ENCODE data around the gene NSUN6.

NSUN6 gene

DNA sequence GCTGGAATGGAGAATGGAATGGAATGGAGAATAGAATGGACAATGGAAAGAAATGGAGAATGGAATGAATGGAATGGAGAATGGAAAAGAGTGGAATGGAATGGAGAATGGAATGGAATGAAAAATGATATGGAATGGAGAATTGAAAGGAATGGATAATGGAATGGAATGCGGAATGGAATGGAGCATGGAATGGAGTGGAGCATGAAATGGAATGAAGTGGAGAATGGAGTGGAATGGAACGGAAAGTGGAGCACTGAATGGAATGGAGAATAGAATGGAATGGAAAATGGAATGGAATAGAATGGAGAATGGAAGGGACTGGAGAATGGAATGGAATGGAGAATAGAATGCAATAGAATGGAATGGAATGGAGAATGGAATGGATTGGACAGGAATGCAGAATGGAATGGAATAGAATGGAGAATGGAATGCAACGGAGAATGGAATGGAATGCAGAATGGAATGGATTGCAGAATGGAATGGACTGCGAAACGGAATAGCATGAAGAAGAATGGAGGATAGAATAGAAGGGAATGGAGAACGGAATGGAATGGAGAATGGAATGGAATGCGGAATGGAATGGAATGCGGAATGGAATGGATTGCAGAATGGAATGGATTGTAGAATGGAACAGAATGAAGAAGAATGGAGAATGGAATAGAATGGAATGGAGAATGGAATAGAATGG lies 89.4 kb downstream of the NSUN6 start:
- no peak for DNase-seq (ENCODE audit: low spot score)

DNA sequence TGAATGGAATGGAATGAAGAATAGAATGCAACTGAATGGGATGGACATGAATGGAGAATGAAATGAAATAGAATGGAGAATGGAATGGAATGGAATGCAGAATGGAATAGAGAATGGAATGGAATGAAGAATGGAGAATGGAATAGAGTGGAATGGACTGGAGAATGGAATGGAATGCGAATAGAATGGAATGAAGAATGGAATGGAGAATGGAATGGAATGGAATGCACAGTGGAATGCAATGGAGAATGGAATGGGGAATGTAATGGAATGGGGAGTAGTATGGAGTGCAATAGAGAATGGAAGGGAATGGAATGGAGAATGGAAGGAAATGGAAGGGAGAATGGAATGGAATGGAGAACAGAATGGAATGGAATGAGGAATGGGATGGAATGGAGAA lies 93.4 kb downstream of the NSUN6 start:
- no peak for DNase-seq (ENCODE audit: low spot score)

DNA sequence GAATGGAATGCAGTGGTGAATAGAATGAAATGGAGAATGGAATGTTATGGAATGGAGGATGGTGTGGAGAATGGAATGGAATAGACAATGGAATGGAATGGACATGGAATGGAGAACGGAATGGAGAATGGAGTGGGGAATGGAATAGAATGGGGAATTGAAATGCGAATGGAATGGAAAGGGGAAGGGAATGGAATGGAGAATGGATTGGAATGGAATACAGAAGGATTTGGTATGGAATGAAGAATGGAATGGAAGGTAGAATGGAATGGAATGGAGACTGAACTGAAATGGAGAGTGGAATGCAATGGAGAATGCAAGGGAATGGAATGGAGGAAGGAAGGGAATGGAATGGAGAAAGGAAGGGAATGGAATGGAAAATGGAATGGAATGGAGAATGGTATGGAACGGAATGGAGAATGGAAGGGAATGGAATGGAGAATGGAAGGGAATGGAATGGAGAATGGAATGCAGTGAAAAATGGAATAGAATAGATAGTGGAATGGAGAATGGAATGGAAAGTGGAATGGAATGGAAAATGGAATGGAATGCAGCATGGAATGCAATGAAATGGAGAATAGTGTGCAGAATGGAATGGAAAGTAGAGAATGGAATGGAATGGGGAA lies 94.8 kb downstream of the NSUN6 start:
- DNase-seq (ENCODE audit: low spot score) = no peak

DNA sequence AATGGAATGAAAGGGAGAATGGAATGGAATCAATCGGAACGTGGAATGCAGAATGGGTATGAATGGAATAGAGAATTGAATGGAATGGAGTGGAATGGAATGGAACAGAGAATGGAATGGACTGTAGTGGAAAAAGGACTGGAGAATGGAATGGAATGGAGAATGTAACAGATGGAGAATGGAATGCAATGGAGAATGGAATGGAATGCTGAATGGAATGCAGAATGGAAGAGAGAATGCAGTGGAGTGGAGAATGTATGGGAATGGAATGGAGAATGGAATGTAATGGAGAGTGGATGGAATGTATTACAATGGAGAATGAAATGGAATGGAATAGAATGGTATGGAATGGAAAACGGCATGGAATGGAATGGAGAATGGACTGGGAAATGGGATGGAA lies 96.9 kb downstream of the NSUN6 start:
- DNase-seq (ENCODE audit: low spot score) = no peak

DNA sequence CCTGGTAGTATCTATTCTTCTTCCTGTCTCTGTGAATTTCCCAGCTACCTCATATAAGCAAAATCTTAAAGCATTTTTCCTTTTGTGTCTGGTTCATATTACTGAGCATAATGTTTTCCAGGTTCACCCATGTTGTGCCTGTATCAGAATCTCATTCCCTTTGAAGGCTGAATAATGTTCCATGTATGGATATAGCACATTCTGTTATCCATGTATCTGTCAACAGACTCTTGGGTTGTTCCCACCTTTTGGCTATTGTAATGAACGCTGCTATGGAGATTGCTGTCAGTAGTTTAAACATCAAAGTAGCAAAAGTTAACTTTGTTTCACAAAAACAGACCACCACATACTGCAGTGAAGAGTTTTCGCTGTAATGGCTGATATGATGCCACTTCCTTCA lies 99.9 kb downstream of the NSUN6 start:
- DNase-seq (ENCODE audit: low spot score) = no peak

DNA sequence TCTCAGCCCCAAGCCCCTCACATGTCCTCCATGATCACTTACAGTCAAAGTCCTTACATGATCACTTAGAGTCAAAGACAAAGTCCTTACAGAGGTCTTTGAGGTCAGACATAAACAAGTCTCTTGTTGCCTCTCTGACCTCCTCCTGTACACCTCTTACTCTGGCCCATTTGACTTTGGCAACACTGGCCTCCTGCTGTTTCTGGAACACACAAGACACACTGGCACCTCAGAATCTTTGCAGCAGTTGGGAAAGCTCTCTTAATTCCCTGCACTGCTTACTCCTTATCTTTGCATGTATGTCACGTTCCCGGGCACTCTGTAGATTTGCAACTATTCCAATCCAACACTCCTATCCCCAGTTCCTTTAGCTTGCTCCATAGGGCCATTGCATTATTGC lies 102.3 kb downstream of the NSUN6 start:
- no peak for DNase-seq (ENCODE audit: low spot score)

DNA sequence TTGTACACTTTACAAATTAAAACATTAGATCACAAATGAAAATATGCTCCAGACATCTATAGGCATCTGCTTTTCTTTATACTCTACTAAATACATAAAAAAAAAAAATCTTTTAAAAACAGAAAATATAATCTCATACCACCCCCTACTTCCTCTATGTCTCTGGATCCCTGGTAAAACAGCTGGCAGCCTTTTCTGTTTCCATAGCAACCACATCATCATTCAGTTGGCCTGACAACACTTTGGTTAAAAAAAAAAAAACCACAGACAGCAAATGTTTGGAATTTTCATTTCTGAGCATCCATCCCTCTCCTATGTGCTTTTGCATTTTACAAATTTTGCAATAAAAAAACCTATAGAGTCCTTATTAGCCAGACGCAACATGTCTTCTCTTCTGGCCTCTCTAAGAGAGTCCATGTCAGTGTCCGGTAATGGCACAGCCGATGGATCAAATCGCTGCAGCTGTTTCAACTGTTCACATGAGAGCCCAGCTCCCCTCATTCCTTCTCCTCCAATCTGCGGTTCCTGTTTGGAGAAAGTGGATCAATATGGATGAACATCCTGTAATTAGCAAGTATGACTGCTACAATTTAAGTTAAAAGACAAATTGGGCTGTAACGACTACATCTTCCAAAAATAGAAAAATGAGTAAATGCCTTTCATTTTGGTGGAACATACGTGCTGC lies 105.6 kb downstream of the NSUN6 start:
- no peak for DNase-seq (ENCODE audit: low spot score)

DNA sequence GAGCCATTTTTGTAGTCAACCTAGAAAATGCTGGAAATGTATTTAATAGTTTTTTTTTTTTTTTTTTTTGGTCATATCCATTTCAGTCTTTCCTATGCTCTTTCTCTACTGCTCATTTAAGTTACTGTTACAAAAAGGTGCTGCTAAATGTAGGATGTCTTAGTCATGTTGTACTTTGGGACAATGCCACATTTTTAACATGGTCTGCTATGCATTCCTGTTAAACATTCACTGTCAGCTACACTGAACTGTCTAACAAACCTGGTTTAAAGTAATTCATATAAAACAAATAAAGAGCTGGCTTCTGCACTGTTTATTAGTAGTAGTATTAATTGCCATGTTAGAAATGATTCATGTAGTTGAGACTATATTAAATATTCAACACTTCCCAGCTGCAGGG lies 108.6 kb downstream of the NSUN6 start:
- no peak for DNase-seq (ENCODE audit: low spot score)

DNA sequence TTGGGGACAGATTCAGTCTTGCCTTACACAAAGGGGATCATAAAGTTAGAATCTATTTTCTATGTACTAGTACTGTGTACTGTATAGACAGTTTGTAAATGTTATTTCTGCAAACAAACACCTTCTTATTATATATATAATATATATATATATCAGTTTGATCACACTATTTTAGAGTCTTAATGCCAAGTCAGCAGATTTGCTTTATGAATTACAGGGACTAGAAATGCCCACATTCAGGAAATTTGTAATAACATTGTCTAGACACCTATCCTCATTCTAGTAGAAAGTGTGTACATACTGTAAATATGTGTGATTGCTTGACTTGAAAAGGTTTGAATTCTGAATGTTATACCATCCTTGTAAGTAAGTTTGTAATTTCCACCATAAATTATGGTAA lies 111.2 kb downstream of the NSUN6 start:
- no peak for DNase-seq (ENCODE audit: low spot score)

DNA sequence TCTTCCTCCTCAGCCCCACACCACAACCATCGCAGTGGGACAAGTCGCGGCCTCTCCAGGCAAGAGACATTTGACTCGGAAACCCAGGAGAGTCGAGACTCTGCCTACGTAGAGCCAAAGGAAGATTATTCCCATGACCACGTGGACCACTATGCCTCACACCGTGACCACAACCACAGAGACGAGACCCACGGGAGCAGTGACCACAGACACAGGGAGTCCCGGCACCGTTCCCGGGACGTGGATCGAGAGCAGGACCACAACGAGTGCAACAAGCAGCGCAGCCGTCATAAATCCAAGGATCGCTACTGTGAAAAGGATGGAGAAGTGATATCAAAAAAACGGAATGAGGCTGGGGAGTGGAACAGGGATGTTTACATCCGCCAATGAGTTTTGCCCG lies 112.1 kb downstream of the NSUN6 start:
- no peak for DNase-seq (ENCODE audit: low spot score)

DNA sequence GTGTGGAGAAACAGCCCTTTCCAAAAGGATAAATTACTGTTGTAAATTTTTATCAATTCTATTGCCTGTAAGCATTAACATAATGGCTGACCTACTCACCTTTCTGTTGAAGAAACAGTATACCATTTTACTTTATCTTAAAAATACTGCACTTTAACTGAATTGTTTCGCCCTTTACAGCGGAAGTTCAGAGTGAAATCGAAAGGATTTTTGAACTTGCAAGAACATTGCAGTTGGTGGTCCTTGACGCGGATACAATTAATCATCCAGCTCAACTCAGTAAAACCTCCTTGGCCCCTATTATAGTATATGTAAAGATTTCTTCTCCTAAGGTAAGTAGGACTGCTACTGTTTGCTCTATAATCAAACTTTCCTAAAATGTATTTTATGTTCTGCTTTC lies 117.5 kb downstream of the NSUN6 start:
- no peak for DNase-seq (ENCODE audit: low spot score)

DNA sequence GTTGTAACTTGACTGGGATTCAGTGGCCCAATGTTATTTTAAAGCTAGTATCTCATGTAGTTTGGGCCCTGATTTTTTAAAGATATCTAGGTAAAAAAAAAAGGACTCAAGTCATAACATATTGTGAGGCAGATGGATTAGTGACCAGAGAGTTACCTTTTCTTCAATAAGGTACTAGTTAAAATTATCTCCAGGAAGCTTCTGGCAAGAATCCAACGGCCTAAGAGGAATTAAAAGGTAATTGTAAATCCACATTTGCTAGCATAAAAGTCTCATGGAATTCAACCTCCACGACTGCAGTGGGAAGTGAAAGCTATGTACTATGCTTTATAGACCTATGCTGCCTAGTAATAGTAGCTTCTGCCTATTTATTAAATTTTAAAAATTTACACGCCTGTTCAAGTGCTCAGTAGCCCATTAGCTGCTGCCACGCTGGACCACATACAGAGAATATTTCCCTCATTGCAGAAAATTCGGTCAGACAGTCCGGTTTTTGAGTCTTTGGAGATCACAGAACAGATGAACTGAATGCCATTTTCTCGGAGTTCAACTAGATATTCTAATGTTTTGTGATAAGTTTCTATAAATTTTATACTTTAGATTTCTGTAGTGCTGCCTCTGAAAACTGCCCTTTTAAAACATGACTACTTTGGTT lies 118.4 kb downstream of the NSUN6 start:
- no peak for DNase-seq (ENCODE audit: low spot score)

DNA sequence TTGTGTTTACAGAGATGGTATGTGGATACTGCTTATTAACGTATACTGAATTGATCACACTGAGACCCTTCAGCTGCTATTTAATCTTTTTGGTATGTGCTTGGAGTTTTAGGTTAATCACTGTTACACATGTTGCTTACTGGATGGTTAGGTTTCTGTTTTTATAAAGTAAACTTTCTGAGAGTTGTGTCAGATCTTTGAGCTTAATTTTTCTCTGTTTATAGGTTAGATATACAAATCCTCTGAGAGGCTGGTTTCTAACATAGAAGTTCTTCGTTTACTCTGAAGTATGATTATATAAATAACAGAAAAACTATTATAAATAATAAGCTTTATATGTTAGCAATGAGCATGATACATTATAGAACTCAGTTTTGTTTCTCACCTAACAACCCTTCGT lies 123.1 kb downstream of the NSUN6 start:
- no peak for DNase-seq (ENCODE audit: low spot score)

DNA sequence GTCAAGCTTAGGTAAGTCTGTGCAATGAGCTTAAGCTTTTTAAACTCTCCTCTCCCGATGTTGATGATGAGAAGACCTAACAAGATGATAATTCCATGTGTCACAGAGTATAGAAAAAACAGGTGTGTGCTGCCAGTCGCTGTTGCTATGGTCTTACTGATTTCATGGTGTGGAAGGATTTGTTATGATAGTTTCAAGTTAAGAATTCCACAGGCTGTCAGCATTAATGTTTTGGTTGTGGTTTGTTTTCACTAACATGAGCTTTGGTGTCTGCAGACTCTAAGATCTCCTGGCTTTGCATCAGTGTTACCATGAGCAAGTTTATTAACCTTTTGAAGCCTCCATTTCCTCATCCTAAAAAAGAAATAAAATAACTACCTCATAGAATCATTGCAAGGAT lies 123.7 kb downstream of the NSUN6 start:
- DNase-seq (ENCODE audit: low spot score) = no peak

DNA sequence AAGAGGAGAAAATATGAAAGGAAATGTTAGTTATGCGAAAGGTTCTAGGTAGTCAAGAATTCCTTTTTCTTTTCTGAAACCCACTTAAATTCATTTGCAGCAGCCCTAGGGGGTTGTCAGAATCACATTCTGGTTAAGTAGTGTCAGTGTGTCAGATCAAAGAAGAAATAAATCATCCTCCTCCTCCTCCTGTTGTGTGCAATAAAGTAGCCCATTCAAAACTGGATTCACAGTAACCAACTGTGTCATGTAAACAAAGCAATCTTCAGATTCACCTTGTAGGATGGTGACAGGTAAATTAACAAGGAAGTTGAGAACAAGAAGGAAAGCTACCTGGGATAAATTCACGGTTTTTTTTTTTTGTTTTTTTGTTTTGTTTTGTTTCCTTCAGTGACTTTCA lies 127.5 kb downstream of the NSUN6 start:
- no peak for DNase-seq (ENCODE audit: low spot score)

DNA sequence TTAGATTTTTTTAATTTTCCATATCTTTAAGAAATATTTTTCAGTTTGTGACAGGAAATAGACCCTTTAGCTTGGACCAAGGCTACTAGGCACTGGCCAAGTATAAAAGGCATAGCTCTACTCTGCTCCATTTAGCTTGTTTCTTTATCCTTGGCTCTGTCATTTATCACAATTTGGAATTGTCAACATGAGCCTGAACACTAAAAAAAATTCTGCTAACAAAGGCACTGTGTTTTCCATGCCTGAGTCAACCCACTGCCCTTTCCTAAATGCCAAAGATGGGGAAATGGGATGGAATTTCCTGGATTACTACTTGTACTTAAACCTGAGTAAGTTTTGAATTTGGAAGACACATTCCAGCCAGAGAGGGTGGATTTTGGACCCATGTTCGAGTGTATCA lies 128.4 kb downstream of the NSUN6 start:
- DNase-seq (ENCODE audit: low spot score) = no peak

DNA sequence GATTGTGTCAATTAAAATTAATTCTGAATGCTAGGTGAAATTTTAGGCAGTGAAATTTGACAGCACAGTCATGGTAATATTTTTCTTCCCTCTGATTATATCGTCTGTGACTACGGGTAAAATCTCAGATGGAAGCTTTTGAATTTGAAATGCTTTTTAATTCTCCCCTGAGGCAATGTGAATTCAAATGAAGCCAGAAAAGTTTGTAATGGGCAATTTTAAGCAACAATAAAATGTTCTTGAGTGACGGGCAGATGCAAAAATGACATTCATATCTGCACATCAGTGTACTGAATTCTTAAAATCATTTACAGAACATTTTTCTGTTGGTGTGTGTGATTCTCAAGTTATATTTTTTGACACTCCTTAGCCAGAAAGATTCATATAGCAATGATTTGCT lies 134.5 kb downstream of the NSUN6 start:
- DNase-seq (ENCODE audit: low spot score) = no peak

DNA sequence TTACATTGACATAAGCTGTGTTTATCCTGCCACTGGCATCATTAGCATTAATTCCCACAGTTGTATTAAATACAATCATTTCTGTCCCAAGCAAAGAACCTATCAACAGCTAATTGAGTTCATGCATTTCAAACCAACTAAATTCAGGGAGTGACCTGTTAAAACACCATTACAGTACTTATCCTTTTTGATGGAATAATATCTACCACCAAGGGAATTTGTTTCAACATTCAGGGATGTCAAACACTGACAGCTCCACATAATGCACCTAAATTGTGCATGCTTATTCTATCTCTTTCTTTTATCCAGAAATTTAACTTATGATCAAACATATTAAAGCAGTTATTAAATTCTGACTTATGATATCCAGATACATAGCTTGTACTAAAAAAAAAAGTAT lies 136.8 kb downstream of the NSUN6 start:
- DNase-seq (ENCODE audit: low spot score) = no peak

DNA sequence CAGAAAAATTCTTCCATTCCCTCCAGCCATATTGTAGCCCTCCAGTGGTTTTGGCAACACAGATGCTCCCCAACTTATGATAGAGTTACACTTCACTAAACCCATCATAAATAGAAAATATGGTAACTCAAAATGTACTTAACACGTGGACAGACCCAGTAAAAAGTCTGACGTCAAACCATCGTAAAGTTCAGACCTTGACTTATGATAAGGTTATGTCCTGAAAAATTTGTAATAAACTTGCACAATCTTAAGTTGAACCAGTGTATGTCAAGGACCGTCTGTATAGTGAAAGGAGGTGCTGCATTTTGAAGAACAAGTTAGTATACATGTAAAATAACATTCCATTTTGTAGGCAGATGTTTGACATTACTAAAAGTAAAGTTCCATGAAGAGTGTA lies 142.8 kb downstream of the NSUN6 start:
- DNase-seq (ENCODE audit: low spot score) = no peak

DNA sequence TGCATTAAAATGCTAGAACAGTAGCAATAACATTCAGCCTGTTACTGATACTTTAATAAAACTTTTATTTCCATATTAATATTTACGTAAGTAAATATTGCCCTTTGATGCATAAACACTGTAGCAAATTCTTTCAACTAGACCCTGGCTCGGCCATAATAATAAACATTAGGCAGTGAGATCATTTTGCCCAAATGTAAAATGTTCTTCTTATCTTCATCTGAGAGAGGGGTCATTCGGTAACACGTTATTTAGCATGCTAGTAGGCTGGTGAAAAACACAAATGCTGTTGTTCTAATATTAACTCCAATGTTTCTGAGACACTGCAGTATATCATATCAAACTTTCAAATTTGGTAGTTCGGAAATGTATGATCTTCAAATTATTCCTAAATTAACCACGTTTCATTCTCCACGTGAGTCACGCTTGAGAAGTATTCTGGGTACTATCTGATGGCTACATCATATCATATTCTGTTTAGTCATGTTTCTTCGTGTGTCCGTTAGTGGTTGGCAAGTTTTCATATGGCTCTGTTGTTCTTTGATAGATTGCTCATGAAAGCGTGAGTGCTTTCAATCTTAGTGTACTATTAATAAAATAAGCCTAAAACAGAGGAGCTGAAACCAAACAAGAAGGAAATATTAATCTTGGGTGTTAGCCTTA lies 145.8 kb downstream of the NSUN6 start:
- DNase-seq (ENCODE audit: low spot score) = no peak

DNA sequence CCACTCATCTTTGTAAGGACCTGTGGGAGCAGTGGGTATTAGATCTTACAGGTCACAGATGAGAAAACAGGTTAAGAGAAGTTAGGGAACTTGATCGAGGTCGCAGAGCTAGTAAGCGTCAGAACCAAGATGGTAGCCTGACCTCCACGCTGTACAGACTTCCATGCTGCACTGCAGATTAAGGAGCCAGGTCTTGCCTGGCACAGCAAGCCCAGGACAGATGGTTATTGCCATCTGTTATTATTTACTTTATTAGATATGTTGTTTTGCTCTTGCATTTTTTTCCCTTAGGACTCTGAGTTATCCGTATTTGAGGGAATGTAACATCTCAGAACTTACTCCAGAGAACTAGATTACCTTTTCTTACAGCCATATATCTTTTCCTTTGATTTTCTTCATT lies 147.2 kb downstream of the NSUN6 start:
- DNase-seq (ENCODE audit: low spot score) = no peak

DNA sequence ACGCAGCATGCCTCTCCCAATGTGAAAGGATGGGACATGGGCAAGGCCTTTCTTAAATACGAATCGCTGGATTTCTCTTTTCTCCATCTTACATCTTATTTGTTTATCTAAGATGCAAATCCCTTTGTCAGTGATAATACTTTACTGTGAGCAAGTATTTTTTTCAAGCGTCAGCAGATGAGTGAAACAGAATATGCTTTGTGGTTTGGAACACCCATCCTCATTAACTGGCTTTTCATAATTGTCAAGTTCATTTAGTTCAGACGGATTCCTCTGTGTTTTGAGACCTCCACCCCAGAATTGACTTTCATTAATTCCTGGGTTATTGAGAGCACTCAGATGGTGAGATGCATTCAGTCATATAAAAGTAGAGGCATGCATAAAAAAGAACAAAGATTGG lies 149.8 kb downstream of the NSUN6 start:
- DNase-seq (ENCODE audit: low spot score) = no peak

DNA sequence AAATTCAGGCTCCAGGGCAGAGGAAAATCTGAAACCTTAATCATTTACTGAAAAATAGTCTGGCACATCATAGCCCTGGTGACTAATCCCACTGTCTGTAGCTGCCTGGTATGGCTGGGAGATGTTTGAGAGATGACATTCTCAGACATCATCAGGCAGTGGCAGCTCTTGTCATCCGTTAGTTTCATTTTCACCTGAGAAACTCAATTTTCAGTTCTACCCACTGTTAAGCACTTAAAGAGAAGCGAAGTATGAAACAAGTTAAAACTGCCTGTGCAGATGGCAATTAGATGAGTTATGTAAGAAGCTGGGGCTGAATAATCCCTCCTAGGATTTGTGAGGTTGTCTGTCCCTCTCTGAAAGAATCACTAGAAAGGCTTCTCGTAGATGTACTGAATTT lies 150.2 kb downstream of the NSUN6 start:
- no peak for DNase-seq (ENCODE audit: low spot score)
